Loucy (cell line): ENCODE results near the gene PLEKHD1.

ENCODE experiments used
- H2AFZ ChIP-seq: fragments of 200-600 bp; sonication (generic); 2 replicates; pipeline ENCODE4 v1.6.0; 2016; ENCODE audit warnings: antibody characterized with exemption, mild to moderate bottlenecking, low read length, moderate library complexity
- H3F3A ChIP-seq: fragments of 200-600 bp; 2 replicates; pipeline ENCODE4 v1.6.0; 2016; ENCODE audit warnings: antibody characterized with exemption, low read depth, mild to moderate bottlenecking
- H3K27me3 ChIP-seq: fragments of 200-600 bp; sonication (generic); 2 replicates; pipeline ENCODE4 v1.6.1; 2014; ENCODE audit warnings: low read length, mild to moderate bottlenecking; ENCODE audit not compliant: insufficient read depth, poor library complexity, severe bottlenecking
- H3K36me3 ChIP-seq: fragments of 200-600 bp; sonication (generic); 2 replicates; pipeline ENCODE4 v1.6.1; 2016; ENCODE audit warnings: low read length; ENCODE audit not compliant: insufficient read depth
- H3K4me1 ChIP-seq: fragments of 200-600 bp; sonication (generic); 2 replicates; pipeline ENCODE4 v1.5.1; 2014; ENCODE audit warnings: low read length, mild to moderate bottlenecking; ENCODE audit not compliant: insufficient read depth, poor library complexity, severe bottlenecking
- H3K4me2 ChIP-seq: fragments of 200-600 bp; sonication (generic); 2 replicates; pipeline ENCODE4 v1.6.0; 2014; ENCODE audit warnings: antibody characterized with exemption, low read length, low read depth, mild to moderate bottlenecking; ENCODE audit not compliant: poor library complexity, severe bottlenecking
- H3K4me3 ChIP-seq: fragments of 200-600 bp; sonication (generic); 2 replicates; pipeline ENCODE4 v1.5.1; 2014; ENCODE audit warnings: low read length, mild to moderate bottlenecking, mixed read lengths; ENCODE audit not compliant: poor library complexity, severe bottlenecking
- H3K79me2 ChIP-seq: fragments of 200-600 bp; sonication (generic); 2 replicates; pipeline ENCODE4 v1.6.1; 2014; ENCODE audit warnings: low read length; ENCODE audit not compliant: insufficient read depth
- H3K9ac ChIP-seq: fragments of 200-600 bp; sonication (generic); 2 replicates; pipeline ENCODE4 v1.6.0; 2014; ENCODE audit warnings: mild to moderate bottlenecking, low read depth, low read length, moderate library complexity; ENCODE audit not compliant: poor library complexity, severe bottlenecking
- H3K9me2 ChIP-seq: fragments of 200-600 bp; sonication (generic); replicated peaks from 2 replicates; pipeline ENCODE4 v1.6.1; 2016; ENCODE audit warnings: low read depth, low read length, mixed read lengths
- H3K9me3 ChIP-seq: fragments of 200-600 bp; sonication (generic); 2 replicates; pipeline ENCODE4 v1.6.1; 2014; ENCODE audit warnings: mild to moderate bottlenecking, antibody characterized with exemption, low read length, low read depth; ENCODE audit not compliant: insufficient read depth
- H4K20me1 ChIP-seq: fragments of 200-600 bp; sonication (generic); 2 replicates; pipeline ENCODE4 v1.6.0; 2014; ENCODE audit warnings: antibody characterized with exemption, low read length, mild to moderate bottlenecking; ENCODE audit not compliant: insufficient read depth, poor library complexity, severe bottlenecking
- CTCF ChIP-seq: fragments of 200-600 bp; sonication (generic); conservative IDR thresholded peaks from 2 replicates; pipeline ENCODE4 v1.5.1; 2014; ENCODE audit warnings: mild to moderate bottlenecking, antibody characterized with exemption, low read length
- EZH2phosphoT487 ChIP-seq: fragments of 200-600 bp; IDR thresholded peaks from 2 replicates; pipeline ENCODE4 v1.6.1; 2018; ENCODE audit warnings: antibody characterized with exemption, mild to moderate bottlenecking, moderate library complexity, borderline replicate concordance

PLEKHD1 gene

GRCh38 chr14:69500096-69500495 lies 15.6 kb downstream of the PLEKHD1 start:
- no peaks in the 10 kb centered on the region for H3K4me1 ChIP-seq

GRCh38 chr14:69500736-69501135 lies 16.2 kb downstream of the PLEKHD1 start:
- no peak overlapping the region for H3K4me2 ChIP-seq
- H3K9me2 ChIP-seq, result no peaks in the 10 kb centered on the region
- no peaks in the 10 kb centered on the region for H3F3A ChIP-seq
- no peak overlapping the region for H2AFZ ChIP-seq
- no peaks in the 10 kb centered on the region for H3K4me1 ChIP-seq
- no peak for TF ChIP-seq CTCF
- no peak for TF ChIP-seq EZH2phosphoT487
- H3K79me2 ChIP-seq, result no peaks in the 10 kb centered on the region
- no peaks in the 10 kb centered on the region for H3K9me3 ChIP-seq
- no peaks in the 10 kb centered on the region for H4K20me1 ChIP-seq
- no peaks in the 10 kb centered on the region for H3K36me3 ChIP-seq
- H3K4me3 ChIP-seq, result no peak overlapping the region
- no peaks in the 10 kb centered on the region for H3K27me3 ChIP-seq
- H3K9ac ChIP-seq, result no peak overlapping the region

More at GRCh38 chr14:69500096-69500495, 15.6 kb downstream of the PLEKHD1 start:
- Histone ChIP-seq H3K9me2 (no peaks in the 10 kb centered on the region), H3K4me3 (no peak overlapping the region), H3K79me2 (no peaks in the 10 kb centered on the region), H3K9ac (no peak overlapping the region), H4K20me1 (no peaks in the 10 kb centered on the region), H2AFZ (no peak overlapping the region), H3K36me3 (no peaks in the 10 kb centered on the region), H3K9me3 (no peaks in the 10 kb centered on the region), H3K27me3 (no peaks in the 10 kb centered on the region), H3K4me2 (no peak overlapping the region), H3F3A (no peaks in the 10 kb centered on the region)
- TF ChIP-seq CTCF, result no peak
- TF ChIP-seq EZH2phosphoT487, result no peak

- Histone ChIP-seq H3K4me2 (no peak overlapping the region), H3K9ac (no peak overlapping the region), H3K4me1 (no peaks in the 10 kb centered on the region), H3K4me3 (no peak overlapping the region), H2AFZ (no peak overlapping the region), H3K9me3 (no peaks in the 10 kb centered on the region), H3K79me2 (no peaks in the 10 kb centered on the region), H3K36me3 (no peaks in the 10 kb centered on the region), H3K27me3 (no peaks in the 10 kb centered on the region), H4K20me1 (no peaks in the 10 kb centered on the region), H3F3A (no peaks in the 10 kb centered on the region), H3K9me2 (no peaks in the 10 kb centered on the region)
- TF ChIP-seq CTCF (no peak), EZH2phosphoT487 (no peak)
Observed at GRCh38 chr14:69501423-69501838, 16.9 kb downstream of the PLEKHD1 start.
